ENCODE measurements around the gene DNAJB14. TPM values are rescaled to one million over a fixed set of nuclear protein-coding genes. Genes with fewer than 3 reads are reported as not detected.

Gene DNAJB14
- polyA plus RNA-seq, 1 donor: 30.8 TPM

DNA sequence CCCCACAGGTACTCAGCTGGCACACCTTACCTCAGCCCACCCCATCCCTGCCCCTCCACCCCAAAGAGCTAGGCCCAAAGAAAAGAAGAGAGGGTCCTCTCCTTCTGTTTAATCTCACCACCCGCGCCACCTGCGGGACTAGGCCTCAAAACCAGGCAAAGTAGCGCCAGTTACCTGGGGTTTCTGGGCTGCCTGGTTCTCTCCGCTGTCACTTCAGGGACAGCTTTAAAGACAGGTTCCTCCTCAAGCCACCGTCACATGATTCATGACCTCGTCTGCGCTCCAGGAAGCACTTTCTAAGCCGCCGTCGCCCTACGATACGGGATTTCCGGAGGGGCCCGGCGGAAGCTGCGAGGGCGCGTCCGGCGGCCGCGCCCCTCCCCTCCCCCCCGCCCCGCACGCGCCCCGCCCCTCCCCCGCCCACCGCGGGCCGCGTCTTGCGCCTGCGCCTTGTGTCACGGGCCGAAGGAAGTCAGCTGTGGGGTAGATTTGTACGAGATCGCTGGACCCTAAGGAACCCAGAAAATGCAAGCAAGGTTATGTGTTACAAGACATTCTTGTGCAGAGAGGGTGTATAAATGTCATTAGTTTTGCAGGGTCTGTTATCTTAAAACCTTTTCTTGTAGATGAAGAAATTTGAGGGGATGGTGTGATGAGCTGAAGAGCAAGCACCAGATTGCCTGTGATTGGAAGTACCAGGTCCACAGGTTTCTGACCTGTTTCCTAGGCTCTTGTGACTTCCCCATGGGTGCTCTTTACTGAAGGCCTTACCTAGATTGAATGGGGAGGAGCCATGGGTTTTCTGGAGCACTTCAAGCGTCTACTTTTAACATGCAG lies 52.0 kb downstream of the DNAJB14 start, which contains the start of gene LAMTOR3:
Gene LAMTOR3 (minus strand): TSS at position 267 of the 837 bp plus-strand sequence. CDS start 464 bp downstream, outside the sequence.
- Histone ChIP-seq H3K4me1 (ENCODE audit: control insufficient read depth, insufficient read depth, low read length) (no peaks in the 10 kb centered on the region), H3K36me3 (ENCODE audit: control insufficient read depth, insufficient read depth, low read length) (peaks cover 3% of the 10 kb centered on the region), H3K27ac (ENCODE audit: low read length) (peak within 1 kb of the TSS; percentile 91), H3K27me3 (ENCODE audit: control insufficient read depth, insufficient read depth, low read length) (no peaks in the 10 kb centered on the region), H3K4me3 (ENCODE audit: low read length) (peak within 1 kb of the TSS; percentile 96), H3K9me3 (ENCODE audit: control insufficient read depth, low read depth, low read length) (no peaks in the 10 kb centered on the region)
- 83% methylated on average over 1 of the region's 40 CpGs for WGBS (ENCODE audit: insufficient coverage, low lambda C conversion rate)
- DNase-seq: peak; percentile 95

GRCh38 chr4:99893839-99894160 lies 52.6 kb downstream of the DNAJB14 start:
- no peaks in the 10 kb centered on the region for H3K4me1 ChIP-seq (ENCODE audit: control insufficient read depth, insufficient read depth, low read length)
- no peak for DNase-seq
- 20% methylated on average over 1 of the region's 12 CpGs for whole genome bisulfite sequencing (ENCODE audit: insufficient coverage, low lambda C conversion rate)

GRCh38 chr4:99893029-99893428 lies 53.4 kb downstream of the DNAJB14 start:
- WGBS (ENCODE audit: insufficient coverage, low lambda C conversion rate): 100% methylated on average over 1 of the region's 8 CpGs
- Histone ChIP-seq H3K9me3 (ENCODE audit: control insufficient read depth, low read depth, low read length) (no peaks in the 10 kb centered on the region), H3K27ac (ENCODE audit: low read length) (peak overlapping the region; percentile 91), H3K4me3 (ENCODE audit: low read length) (peak overlapping the region; percentile 96), H3K36me3 (ENCODE audit: control insufficient read depth, insufficient read depth, low read length) (peaks cover 3% of the 10 kb centered on the region), H3K4me1 (ENCODE audit: control insufficient read depth, insufficient read depth, low read length) (no peaks in the 10 kb centered on the region), H3K27me3 (ENCODE audit: control insufficient read depth, insufficient read depth, low read length) (no peaks in the 10 kb centered on the region)
- DNase-seq: no peak

More at GRCh38 chr4:99893839-99894160, 52.6 kb downstream of the DNAJB14 start:
- H3K9me3 ChIP-seq (ENCODE audit: control insufficient read depth, low read depth, low read length): no peaks in the 10 kb centered on the region
- H3K27me3 ChIP-seq (ENCODE audit: control insufficient read depth, insufficient read depth, low read length): no peaks in the 10 kb centered on the region
- H3K27ac ChIP-seq (ENCODE audit: low read length): peak overlapping the region; percentile 91
- peak overlapping the region; percentile 96 for H3K4me3 ChIP-seq (ENCODE audit: low read length)
- H3K36me3 ChIP-seq (ENCODE audit: control insufficient read depth, insufficient read depth, low read length): peaks cover 3% of the 10 kb centered on the region

DNA sequence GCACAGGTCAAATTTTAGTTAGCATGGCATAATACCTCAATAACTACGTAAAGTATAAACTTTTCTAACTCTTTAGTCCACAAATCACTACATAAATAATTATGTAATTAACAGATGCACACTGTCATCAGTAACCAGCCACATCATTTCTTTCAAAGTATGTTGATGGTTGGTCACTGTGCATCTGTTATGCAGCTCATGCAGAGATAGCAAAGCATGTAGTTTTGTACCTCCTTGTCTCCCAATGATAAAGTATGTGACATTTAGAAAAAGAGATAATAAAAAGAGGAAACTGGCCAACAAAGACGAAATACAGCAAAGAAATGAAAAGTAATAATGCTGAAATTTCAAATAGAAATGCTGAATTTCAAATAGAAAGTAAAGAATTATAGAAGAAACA lies 55.1 kb downstream of the DNAJB14 start:
- Histone ChIP-seq H3K4me1 (ENCODE audit: control insufficient read depth, insufficient read depth, low read length) (no peaks in the 10 kb centered on the region), H3K27me3 (ENCODE audit: control insufficient read depth, insufficient read depth, low read length) (no peaks in the 10 kb centered on the region), H3K9me3 (ENCODE audit: control insufficient read depth, low read depth, low read length) (no peaks in the 10 kb centered on the region), H3K36me3 (ENCODE audit: control insufficient read depth, insufficient read depth, low read length) (peaks cover 4% of the 10 kb centered on the region), H3K27ac (ENCODE audit: low read length) (no peak overlapping the region), H3K4me3 (ENCODE audit: low read length) (no peak overlapping the region)
- 94% methylated on average over 1 of the region's 2 CpGs for WGBS (ENCODE audit: insufficient coverage, low lambda C conversion rate)
- no peak for DNase-seq

- Histone ChIP-seq H3K27ac (ENCODE audit: low read length) (no peak overlapping the region), H3K4me1 (ENCODE audit: control insufficient read depth, insufficient read depth, low read length) (no peaks in the 10 kb centered on the region), H3K27me3 (ENCODE audit: control insufficient read depth, insufficient read depth, low read length) (no peaks in the 10 kb centered on the region), H3K36me3 (ENCODE audit: control insufficient read depth, insufficient read depth, low read length) (peaks cover 15% of the 10 kb centered on the region), H3K4me3 (ENCODE audit: low read length) (no peak overlapping the region), H3K9me3 (ENCODE audit: control insufficient read depth, low read depth, low read length) (no peaks in the 10 kb centered on the region)
- 76% methylated on average over 5 of the region's 5 CpGs for WGBS (ENCODE audit: insufficient coverage, low lambda C conversion rate)
- DNase-seq: no peak
These were observed 58.6 kb downstream of the DNAJB14 start for GRCh38 chr4:99887837-99888236.

DNA sequence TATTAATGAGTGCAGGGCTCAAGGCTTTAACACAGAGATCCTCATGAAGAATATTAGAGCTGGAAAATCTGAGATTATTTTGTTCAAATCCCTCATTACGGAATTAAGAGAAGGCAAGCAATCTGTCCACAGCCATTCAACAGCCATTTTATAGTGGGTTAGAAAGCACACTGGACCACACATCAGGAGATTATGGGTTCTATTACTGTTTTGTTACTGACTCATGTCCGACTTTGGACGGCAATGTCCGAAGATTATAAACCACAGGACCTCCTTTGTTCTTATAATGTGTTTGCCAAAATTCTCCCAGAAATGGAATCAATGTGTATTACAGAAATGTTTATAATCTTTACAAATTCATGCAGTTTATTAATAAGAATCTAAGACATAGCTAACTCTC lies 60.3 kb downstream of the DNAJB14 start:
- H3K4me3 ChIP-seq (ENCODE audit: low read length): no peak overlapping the region
- H3K27ac ChIP-seq (ENCODE audit: low read length): no peak overlapping the region
- peaks cover 24% of the 10 kb centered on the region for H3K36me3 ChIP-seq (ENCODE audit: control insufficient read depth, insufficient read depth, low read length)
- no peaks in the 10 kb centered on the region for H3K9me3 ChIP-seq (ENCODE audit: control insufficient read depth, low read depth, low read length)
- DNase-seq: no peak
- H3K27me3 ChIP-seq (ENCODE audit: control insufficient read depth, insufficient read depth, low read length): no peaks in the 10 kb centered on the region
- no CpG with 5 or more reads among the region's 4 CpGs for WGBS (ENCODE audit: insufficient coverage, low lambda C conversion rate)
- no peaks in the 10 kb centered on the region for H3K4me1 ChIP-seq (ENCODE audit: control insufficient read depth, insufficient read depth, low read length)

DNA sequence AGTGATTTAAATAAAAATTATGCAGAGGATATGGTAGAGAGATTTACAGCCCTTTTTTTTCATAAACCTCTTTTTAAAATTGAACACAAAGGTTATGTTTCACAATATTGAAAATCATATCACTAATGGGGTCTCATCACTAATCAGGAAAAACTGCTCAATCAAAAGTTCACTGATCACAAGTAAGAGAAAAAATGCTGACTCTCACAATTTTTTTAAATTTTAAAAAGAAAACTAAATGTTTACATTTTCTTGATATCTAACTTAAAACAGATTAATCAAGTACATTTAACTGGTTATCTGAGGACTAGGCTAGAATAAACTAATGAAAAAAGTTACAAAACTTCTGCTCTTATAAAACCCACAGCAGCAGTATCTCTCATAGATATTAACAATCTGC lies 60.7 kb downstream of the DNAJB14 start:
- H3K4me1 ChIP-seq (ENCODE audit: control insufficient read depth, insufficient read depth, low read length): no peaks in the 10 kb centered on the region
- no peaks in the 10 kb centered on the region for H3K9me3 ChIP-seq (ENCODE audit: control insufficient read depth, low read depth, low read length)
- no peak overlapping the region for H3K4me3 ChIP-seq (ENCODE audit: low read length)
- H3K27me3 ChIP-seq (ENCODE audit: control insufficient read depth, insufficient read depth, low read length): no peaks in the 10 kb centered on the region
- no peak overlapping the region for H3K27ac ChIP-seq (ENCODE audit: low read length)
- H3K36me3 ChIP-seq (ENCODE audit: control insufficient read depth, insufficient read depth, low read length): peaks cover 27% of the 10 kb centered on the region
- no peak for DNase-seq

DNA sequence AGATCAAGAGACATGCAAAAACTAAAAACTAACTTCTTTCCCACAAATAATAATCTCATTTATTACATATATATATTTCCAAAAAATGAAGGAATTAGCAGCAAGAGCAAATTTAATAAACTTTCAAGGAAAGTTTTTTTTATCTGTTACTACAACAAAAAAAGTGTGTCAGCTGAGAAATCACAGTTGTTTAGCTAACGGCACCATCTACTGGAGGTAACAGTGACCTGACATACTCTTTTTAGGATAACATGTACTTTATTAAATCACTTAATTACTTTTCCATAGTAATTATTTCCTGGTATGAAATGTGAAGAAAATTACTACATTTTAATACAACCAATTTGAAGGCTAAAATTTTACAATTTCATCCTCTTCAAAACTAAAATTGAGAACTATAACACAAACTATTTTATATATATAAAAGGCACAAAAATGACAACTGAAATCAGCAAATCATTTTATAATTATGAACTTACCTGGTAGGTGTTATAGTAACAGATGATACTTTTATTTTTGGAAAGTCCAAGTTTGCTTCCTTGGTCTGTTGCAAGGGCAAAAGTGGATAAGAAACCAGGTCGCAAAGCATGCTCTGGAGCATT lies 61.3 kb downstream of the DNAJB14 start:
- Histone ChIP-seq H3K4me3 (ENCODE audit: low read length) (no peak overlapping the region), H3K9me3 (ENCODE audit: control insufficient read depth, low read depth, low read length) (no peaks in the 10 kb centered on the region), H3K4me1 (ENCODE audit: control insufficient read depth, insufficient read depth, low read length) (no peaks in the 10 kb centered on the region), H3K27me3 (ENCODE audit: control insufficient read depth, insufficient read depth, low read length) (no peaks in the 10 kb centered on the region), H3K27ac (ENCODE audit: low read length) (no peak overlapping the region), H3K36me3 (ENCODE audit: control insufficient read depth, insufficient read depth, low read length) (peaks cover 32% of the 10 kb centered on the region)
- no peak for DNase-seq
- WGBS (ENCODE audit: insufficient coverage, low lambda C conversion rate): 70% methylated on average over 2 of the region's 2 CpGs

GRCh38 chr4:99879458-99879857 lies 67.0 kb downstream of the DNAJB14 start:
- Histone ChIP-seq H3K9me3 (ENCODE audit: control insufficient read depth, low read depth, low read length) (no peaks in the 10 kb centered on the region), H3K36me3 (ENCODE audit: control insufficient read depth, insufficient read depth, low read length) (peaks cover 30% of the 10 kb centered on the region), H3K27ac (ENCODE audit: low read length) (no peak overlapping the region), H3K4me1 (ENCODE audit: control insufficient read depth, insufficient read depth, low read length) (no peaks in the 10 kb centered on the region), H3K27me3 (ENCODE audit: control insufficient read depth, insufficient read depth, low read length) (no peaks in the 10 kb centered on the region), H3K4me3 (ENCODE audit: low read length) (no peak overlapping the region)
- WGBS (ENCODE audit: insufficient coverage, low lambda C conversion rate): 83% methylated on average over 1 of the region's 3 CpGs
- no peak for DNase-seq

- DNase-seq: no peak
- H3K36me3 ChIP-seq (ENCODE audit: control insufficient read depth, insufficient read depth, low read length): peaks cover 26% of the 10 kb centered on the region
- H3K4me1 ChIP-seq (ENCODE audit: control insufficient read depth, insufficient read depth, low read length): no peaks in the 10 kb centered on the region
These were observed 67.8 kb downstream of the DNAJB14 start for GRCh38 chr4:99878604-99879003.

DNA sequence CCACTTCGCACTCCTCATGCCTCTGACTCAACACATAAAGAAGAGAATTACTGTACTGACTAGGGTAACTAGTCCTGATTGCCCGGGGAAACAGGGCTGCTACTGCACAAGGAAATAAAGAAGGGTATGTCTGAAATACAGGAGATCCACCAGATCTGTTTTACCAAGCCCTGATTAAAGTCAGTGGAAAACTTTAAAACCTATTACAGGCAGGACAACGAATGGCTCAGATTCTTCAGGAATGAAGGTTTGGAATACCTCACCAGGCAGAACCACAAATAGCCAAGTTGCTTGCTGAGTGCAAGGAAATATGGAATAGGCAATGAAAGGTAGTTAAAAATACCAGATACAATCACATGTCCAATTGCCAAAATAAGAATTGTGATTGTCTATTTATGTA lies 69.5 kb downstream of the DNAJB14 start:
- no CpG with 5 or more reads among the region's 3 CpGs for WGBS (ENCODE audit: insufficient coverage, low lambda C conversion rate)
- Histone ChIP-seq H3K27ac (ENCODE audit: low read length) (no peak overlapping the region), H3K4me3 (ENCODE audit: low read length) (no peak overlapping the region), H3K36me3 (ENCODE audit: control insufficient read depth, insufficient read depth, low read length) (peaks cover 23% of the 10 kb centered on the region), H3K4me1 (ENCODE audit: control insufficient read depth, insufficient read depth, low read length) (no peaks in the 10 kb centered on the region), H3K27me3 (ENCODE audit: control insufficient read depth, insufficient read depth, low read length) (no peaks in the 10 kb centered on the region), H3K9me3 (ENCODE audit: control insufficient read depth, low read depth, low read length) (no peaks in the 10 kb centered on the region)
- no peak for DNase-seq

More at GRCh38 chr4:99878604-99879003, 67.8 kb downstream of the DNAJB14 start:
- H3K9me3 ChIP-seq (ENCODE audit: control insufficient read depth, low read depth, low read length): no peaks in the 10 kb centered on the region
- H3K4me3 ChIP-seq (ENCODE audit: low read length): no peak overlapping the region
- H3K27me3 ChIP-seq (ENCODE audit: control insufficient read depth, insufficient read depth, low read length): no peaks in the 10 kb centered on the region
- no peak overlapping the region for H3K27ac ChIP-seq (ENCODE audit: low read length)

All from large intestine (tissue), 3 donors.